Right renal cortex interstitium (tissue), 3 donors: ENCODE measurements around the gene DLX3. TPM values are rescaled to one million over a fixed set of nuclear protein-coding genes. Genes with fewer than 3 reads are reported as not detected.

Experiments used
- DNase-seq, 3 donors: peaks; one replicate each; pipeline ENCODE4 v3.0.0-alpha.2; 2013; ENCODE audit warnings: low read depth in 3 of 3, low spot score in 2 of 3
- polyA plus RNA-seq, 3 donors: library from polyadenylated mRNA; unstranded; fragments of 120-200 nt; gene quantifications; one replicate each; pipeline ENCODE4 v1.2.1, GENCODE V29; 2013; ENCODE audit not compliant: insufficient read length in 3 of 3

DLX3 gene
- polyA plus RNA-seq, 3 donors, result 0.64 to 2.0 (median 1.4) TPM

GRCh38 chr17:49964303-49964768, 30.7 kb downstream of the DLX3 start:
- DNase-seq, result no peak

GRCh38 chr17:49963626-49964302, 31.3 kb downstream of the DLX3 start:
- no peak for DNase-seq

GRCh38 chr17:49963309-49963625, 31.8 kb downstream of the DLX3 start:
- no peak for DNase-seq

GRCh38 chr17:49962599-49963308, 32.3 kb downstream of the DLX3 start:
- DNase-seq, result no peak

GRCh38 chr17:49959183-49959935, 35.7 kb downstream of the DLX3 start:
- no peak for DNase-seq

GRCh38 chr17:49958723-49959122, 36.3 kb downstream of the DLX3 start:
- DNase-seq, result no peak

- DNase-seq, result no peak
Measured at GRCh38 chr17:49957350-49957749, 37.7 kb downstream of the DLX3 start.

- DNase-seq, result no peak
Measured at GRCh38 chr17:49956780-49957179, 38.2 kb downstream of the DLX3 start.

GRCh38 chr17:49955157-49955556, 39.9 kb downstream of the DLX3 start:
- no peak for DNase-seq

GRCh38 chr17:49952912-49953497, 42.0 kb downstream of the DLX3 start:
- no peak for DNase-seq

GRCh38 chr17:49952209-49952911, 42.7 kb downstream of the DLX3 start:
- no peak for DNase-seq

- no peak for DNase-seq
Measured at GRCh38 chr17:49951362-49952082, 43.5 kb downstream of the DLX3 start.

GRCh38 chr17:49949634-49950033, 45.4 kb downstream of the DLX3 start:
- DNase-seq, result no peak

- DNase-seq, result no peak
Measured at GRCh38 chr17:49946964-49947584, 48.0 kb downstream of the DLX3 start.

- no peak for DNase-seq
Measured at GRCh38 chr17:49946208-49946607, 48.8 kb downstream of the DLX3 start.

- DNase-seq, result no peak
Measured at GRCh38 chr17:49944273-49944870, 50.7 kb downstream of the DLX3 start.

GRCh38 chr17:49942947-49943346, 52.1 kb downstream of the DLX3 start:
- no peak for DNase-seq

GRCh38 chr17:49941427-49941826, 53.6 kb downstream of the DLX3 start:
- no peak for DNase-seq
